ENCODE measurements around the gene UBE2J2. TPM values are rescaled to one million over a fixed set of nuclear protein-coding genes. Genes with fewer than 3 reads are reported as not detected.

UBE2J2 gene
- total and polyA plus RNA-seq, 2 of the 13 experiments (the other 11 are each of a cell fraction or from before 2014, with no cell fraction given), result 25.4 to 29.4 TPM

DNA sequence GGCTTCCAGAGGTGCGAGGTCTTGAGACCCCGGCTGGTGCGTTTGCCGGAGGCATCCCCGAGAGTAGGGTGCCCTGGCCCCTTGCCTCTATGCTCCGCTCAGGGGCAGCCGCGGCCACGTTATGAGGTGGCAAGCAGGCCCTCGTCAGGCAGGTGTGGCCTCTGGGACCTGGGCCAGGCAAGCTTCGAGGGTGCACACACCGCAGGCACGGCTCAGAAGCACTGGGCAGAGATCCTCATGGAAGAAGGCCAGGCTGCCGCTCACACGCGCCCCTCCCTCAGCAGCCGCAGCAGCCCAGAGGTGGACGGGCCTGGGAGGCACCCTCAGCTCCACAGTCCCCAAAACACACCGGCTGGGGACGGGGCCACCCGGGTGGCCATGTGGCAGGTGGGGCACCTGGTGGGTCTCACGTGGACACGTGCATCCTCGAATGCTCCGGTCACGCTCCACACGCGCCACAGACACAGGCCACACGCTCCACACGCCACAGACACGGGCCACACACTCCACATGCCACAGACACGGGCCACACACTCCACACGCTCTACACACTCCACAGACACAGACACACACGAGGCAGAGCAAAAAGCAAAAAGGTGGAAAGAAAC is 48.3 kb downstream of the UBE2J2 start (continued):
- no peak for TF ChIP-seq ZNF749 (CRISPR knock-in tag; IDR thresholded peaks at IDR 0.05; ENCODE audit: borderline replicate concordance)

DNA sequence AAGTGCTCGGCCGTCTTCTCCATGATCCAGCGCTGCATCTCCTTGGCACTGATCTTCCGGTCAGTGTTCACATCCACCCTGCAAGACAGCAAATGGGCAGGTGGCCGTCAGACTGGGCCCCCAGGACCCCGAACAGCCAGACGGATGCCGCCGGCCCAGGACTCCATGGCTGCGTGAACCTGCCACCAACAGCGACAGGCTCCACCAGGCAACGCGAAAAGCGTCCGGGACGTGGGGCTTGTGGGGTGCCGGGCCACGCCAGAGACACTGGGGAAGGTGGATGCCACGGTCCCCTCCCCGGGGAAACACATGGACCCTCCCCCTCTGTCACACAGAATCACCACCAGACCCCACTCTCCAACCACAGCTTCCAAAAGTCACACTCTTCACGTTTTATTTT is 49.8 kb downstream of the UBE2J2 start:
- TF ChIP-seq MTA3 (CRISPR knock-in tag; IDR thresholded peaks at IDR 0.05), result no peak
- peak; percentile 25 for TF ChIP-seq AGO2 (optimal IDR thresholded peaks at IDR 0.05; ENCODE audit: low read depth, low read length)
- POLR2A ChIA-PET, result no interaction called here

DNA sequence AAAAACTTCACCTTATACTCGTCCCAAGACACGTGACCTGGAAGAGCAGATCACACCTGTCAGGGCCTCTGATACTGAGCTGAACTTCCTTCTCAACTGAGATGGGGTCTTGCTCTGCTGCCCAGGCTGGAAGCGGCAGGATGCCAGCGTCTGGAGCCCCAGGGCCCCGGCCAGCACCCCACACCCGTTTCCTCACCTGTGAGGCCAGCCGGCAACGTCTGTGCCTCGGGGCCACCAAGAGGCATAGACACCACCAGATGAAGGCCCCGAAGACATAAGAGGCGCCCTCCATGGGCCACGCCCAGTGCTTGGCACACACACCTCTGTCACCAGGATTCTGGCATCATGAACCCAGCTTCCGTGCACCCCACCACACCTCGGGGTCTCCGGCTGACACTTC is 50.3 kb downstream of the UBE2J2 start:
- H3K79me2 ChIP-seq (ENCODE audit: insufficient read depth, low read length), result peaks cover 20% of the 10 kb centered on the region
- no peaks in the 10 kb centered on the region for H3K4me1 ChIP-seq (ENCODE audit: insufficient read depth, low read length)
- TF ChIP-seq CBX1 (IDR thresholded peaks at IDR 0.05; ENCODE audit: low read depth) (no peak), SOX6 (IDR thresholded peaks at IDR 0.05) (no peak), SOX6 (CRISPR knock-in tag; IDR thresholded peaks at IDR 0.05) (no peak), DMAP1 (CRISPR knock-in tag; IDR thresholded peaks at IDR 0.05) (no peak), ZNF644 (CRISPR knock-in tag; IDR thresholded peaks at IDR 0.05; ENCODE audit: low read depth) (no peak), CBX5 (CRISPR knock-in tag; IDR thresholded peaks at IDR 0.05; ENCODE audit: borderline replicate concordance) (no peak), MTA1 (CRISPR knock-in tag; IDR thresholded peaks at IDR 0.05; ENCODE audit: borderline replicate concordance) (no peak), RFX5 (IDR thresholded peaks at IDR 0.05; ENCODE audit: low read depth, low read length) (no peak), JUND (CRISPR knock-in tag; IDR thresholded peaks at IDR 0.05) (no peak), SOX5 (CRISPR knock-in tag; IDR thresholded peaks at IDR 0.05; ENCODE audit: borderline replicate concordance) (no peak), U2AF1 (optimal IDR thresholded peaks at IDR 0.05; ENCODE audit: low read depth, low read length) (no peak), ZNF850 (CRISPR knock-in tag; conservative IDR thresholded peaks at IDR 0.05) (no peak), KDM3A (CRISPR knock-in tag; IDR thresholded peaks at IDR 0.05; ENCODE audit: low read depth) (no peak), ZNF879 (CRISPR knock-in tag; IDR thresholded peaks at IDR 0.05) (no peak), ZNF839 (CRISPR knock-in tag; IDR thresholded peaks at IDR 0.05; ENCODE audit: borderline replicate concordance) (no peak), PAWR (CRISPR knock-in tag; IDR thresholded peaks at IDR 0.05; ENCODE audit: borderline replicate concordance) (no peak)
- no peak overlapping the region for H3K4me3 ChIP-seq (replicated peaks in 1 of 3; ENCODE audit: insufficient read depth in 1 of 3, low read depth in 2 of 3, low read length in 3 of 3)
- intact Hi-C loops (cut with micrococcal nuclease; ENCODE audit: unreplicated experiment), result no loop called here
- H3K36me3 ChIP-seq (replicated peaks in 1 of 2; ENCODE audit: control insufficient read depth in 1 of 2, insufficient read depth in 2 of 2, low read length in 2 of 2), result peaks cover 34 to 74% of the 10 kb centered on the region in 2 experiments
- FAIRE-seq (no peak), ATAC-seq (no peak), DNase-seq (ENCODE audit: low spot score) (no peak)
- ChIA-PET CTCF (ENCODE audit: low intra/inter-chr PET ratio, low total read pairs) (no interaction called here), POLR2A (no interaction called here)
- 0 out of 2 replicates have a peak, but pooled peaks cover 7% of the 10 kb centered on the region for H4K20me1 ChIP-seq (ENCODE audit: insufficient read depth, low read length)
- no peaks in the 10 kb centered on the region for H3K27me3 ChIP-seq (ENCODE audit: control insufficient read depth in 1 of 2, insufficient read depth in 2 of 2, low read length in 2 of 2)
- no peaks in the 10 kb centered on the region for H3K9me3 ChIP-seq (ENCODE audit: low read length)
- no peak overlapping the region for H3K9ac ChIP-seq (ENCODE audit: insufficient read depth, low read depth, low read length)
- no peak overlapping the region for H3K27ac ChIP-seq (ENCODE audit: extremely low read length, insufficient read depth, low read length)
- H2AFZ ChIP-seq (ENCODE audit: low read length), result no peak overlapping the region
- 96% methylated on average over 8 of the region's 15 CpGs for WGBS (ENCODE audit: low lambda C conversion rate)
- in situ Hi-C loops (cut with HindIII; ENCODE audit: extremely low pct_ligation_motif_present, low pct_unique_long_range_greater_than_20kb), result no loop called here
- BruUV-seq (replicated peaks), result no TSS peak
- no peak overlapping the region for H3K4me2 ChIP-seq (ENCODE audit: low read depth, low read length)

More for the DNA sequence above, 49.8 kb downstream of the UBE2J2 start:
- Histone ChIP-seq H3K4me1 (ENCODE audit: insufficient read depth, low read length) (no peaks in the 10 kb centered on the region), H3K9me3 (ENCODE audit: low read length) (no peaks in the 10 kb centered on the region), H3K79me2 (ENCODE audit: insufficient read depth, low read length) (peaks cover 25% of the 10 kb centered on the region), H2AFZ (ENCODE audit: low read length) (no peak overlapping the region), H3K4me3 (replicated peaks in 1 of 3; ENCODE audit: insufficient read depth in 1 of 3, low read depth in 2 of 3, low read length in 3 of 3) (no peak overlapping the region), H3K4me2 (ENCODE audit: low read depth, low read length) (no peak overlapping the region), H3K27ac (ENCODE audit: extremely low read length, insufficient read depth, low read length) (no peak overlapping the region), H3K36me3 (replicated peaks in 1 of 2; ENCODE audit: control insufficient read depth in 1 of 2, insufficient read depth in 2 of 2, low read length in 2 of 2) (peaks cover 36 to 74% of the 10 kb centered on the region in 2 experiments), H4K20me1 (ENCODE audit: insufficient read depth, low read length) (0 out of 2 replicates have a peak, but pooled peaks cover 7% of the 10 kb centered on the region), H3K27me3 (ENCODE audit: control insufficient read depth in 1 of 2, insufficient read depth in 2 of 2, low read length in 2 of 2) (no peaks in the 10 kb centered on the region), H3K9ac (ENCODE audit: insufficient read depth, low read depth, low read length) (no peak overlapping the region)
- BruUV-seq (replicated peaks), result no TSS peak
- intact Hi-C loops (cut with micrococcal nuclease; ENCODE audit: unreplicated experiment), result no loop called here
- no peak for DNase-seq (ENCODE audit: low spot score)
- in situ Hi-C loops (cut with HindIII; ENCODE audit: extremely low pct_ligation_motif_present, low pct_unique_long_range_greater_than_20kb), result no loop called here
- CTCF ChIA-PET (ENCODE audit: low intra/inter-chr PET ratio, low total read pairs), result no interaction called here
- no peak for FAIRE-seq
- 95% methylated on average over 11 of the region's 21 CpGs for WGBS (ENCODE audit: low lambda C conversion rate)
- ATAC-seq, result no peak

All from HepG2 (cell line).